AG09319 (cell line): ENCODE data around the gene KCNJ9.

ENCODE experiments used
- DNase-seq: peaks from one replicate; pipeline ENCODE4 v3.0.0-alpha.2; 2010; ENCODE audit warnings: low read depth; ENCODE audit errors: extremely low read depth
- CTCF ChIP-seq: IDR thresholded peaks from 2 replicates; pipeline ENCODE4 v1.5.1; 2011; ENCODE audit warnings: low read depth, mild to moderate bottlenecking, inconsistent platforms, low read length, moderate library complexity

The KCNJ9 gene

GRCh38 chr1:160064746-160065145 lies 16.6 kb upstream of the KCNJ9 start:
- no peak for TF ChIP-seq CTCF
- no peak for DNase-seq

- TF ChIP-seq CTCF, result no peak
- no peak for DNase-seq
Measured at GRCh38 chr1:160066829-160067745, 14.3 kb upstream of the KCNJ9 start.

DNA sequence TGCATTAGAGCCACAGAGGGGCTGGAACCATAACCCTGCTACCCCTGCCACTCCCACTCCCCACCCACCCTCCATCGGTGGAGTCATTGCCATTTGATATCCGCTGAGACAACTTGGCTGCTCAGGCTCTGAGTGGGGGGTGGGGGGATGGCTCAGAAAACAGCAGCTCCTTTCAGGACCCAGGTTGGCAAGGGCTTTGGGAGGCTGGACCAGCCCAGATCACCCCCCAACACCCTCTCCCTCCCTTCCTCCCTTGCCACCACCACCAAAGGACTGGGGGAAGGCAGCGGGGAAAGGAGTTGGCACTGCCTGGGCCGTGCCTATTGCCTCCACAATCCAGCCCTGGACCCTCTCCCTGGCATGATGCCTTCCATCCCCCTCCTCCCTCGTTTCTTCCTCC lies 13.1 kb upstream of the KCNJ9 start:
- TF ChIP-seq CTCF, result no peak

DNA sequence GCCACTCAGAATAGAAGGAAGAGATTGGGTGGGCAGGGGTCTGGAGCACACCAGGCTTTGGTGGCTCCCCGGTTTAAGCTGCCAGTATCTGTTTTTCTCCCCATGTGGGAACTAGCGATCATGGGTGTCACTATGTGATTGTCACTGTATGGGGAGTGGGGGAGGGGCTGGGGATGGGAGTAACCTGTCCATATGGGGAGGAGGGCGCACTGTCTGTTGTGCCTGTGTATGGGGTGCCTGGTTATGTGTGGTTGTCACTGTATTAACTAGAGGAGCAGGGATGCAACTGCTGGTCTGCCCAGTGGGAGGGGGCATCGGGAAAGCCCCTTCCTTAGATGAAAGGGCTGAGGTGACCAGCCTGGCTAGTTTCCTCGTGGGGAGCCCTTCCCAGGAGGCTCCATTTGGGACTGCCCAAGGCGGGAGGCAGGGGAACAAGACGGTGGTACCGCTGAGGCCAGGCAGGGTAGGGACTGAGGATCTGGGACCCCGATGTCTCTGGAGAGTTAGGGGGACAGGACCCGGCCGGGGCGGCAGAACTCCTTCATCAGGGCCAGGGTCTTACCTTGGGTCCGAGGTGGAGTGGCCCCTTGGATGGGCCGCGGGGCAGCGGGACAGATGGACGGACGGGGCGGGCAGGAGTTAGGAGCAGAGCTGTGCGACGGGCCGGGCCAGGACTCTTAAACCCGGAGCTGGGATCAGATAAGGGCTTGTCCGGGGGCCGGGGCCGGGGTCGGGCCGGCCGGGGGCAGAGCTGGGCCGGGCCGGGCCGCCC lies 11.7 kb upstream of the KCNJ9 start, which contains the start of gene KCNJ10:
Gene KCNJ10, minus strand, starts transcription at position 701 of the 772 bp plus-strand sequence. CDS start 27,628 bp downstream, outside the sequence.
- DNase-seq, result no peak
- no peak for TF ChIP-seq CTCF

More for the DNA sequence above, 13.1 kb upstream of the KCNJ9 start:
- DNase-seq, result no peak

- DNase-seq, result no peak
- no peak for TF ChIP-seq CTCF
Measured at GRCh38 chr1:160070243-160071163, 10.8 kb upstream of the KCNJ9 start.

- no peak for DNase-seq
- no peak for TF ChIP-seq CTCF
Measured at GRCh38 chr1:160071289-160071688, 10.0 kb upstream of the KCNJ9 start.
